Motor neuron (in vitro differentiated cells): ENCODE data around the gene PRKD2. TPM values are rescaled to one million over a fixed set of nuclear protein-coding genes. Genes with fewer than 3 reads are reported as not detected.
A peak's percentile ranks its signal among the peaks of the same experiment; 100 is the strongest.

ENCODE experiments used
- ATAC-seq, 8 experiments: fragments of 200-7000 bp; cut with Tn5 transposase; replicated peaks in 6 of 8; 2 replicates each; pipeline ENCODE4 v1.8.0; 2021; ENCODE audit warnings: mild to moderate bottlenecking in 8 of 8, moderate library complexity in 8 of 8
- H3K27ac ChIP-seq, 2 donors: fragments of 250-450 bp; sonication (Bioruptor Pico); 2 replicates each; pipeline ENCODE4 v1.9.0; 2021; ENCODE audit warnings: antibody characterized with exemption in 2 of 2, mild to moderate bottlenecking in 2 of 2, moderate library complexity in 1 of 2
- H3K4me1 ChIP-seq, 2 donors: fragments of 250-450 bp; sonication (Bioruptor Pico); replicated peaks in 1 of 2; 2 replicates each; pipeline ENCODE4 v1.6.1; 2021; ENCODE audit warnings: antibody characterized with exemption in 2 of 2, mild to moderate bottlenecking in 2 of 2, moderate library complexity in 1 of 2
- H3K4me3 ChIP-seq, 5 donors: fragments of 250-450 bp; sonication (Bioruptor Pico); 2 replicates each; pipeline ENCODE4 v1.9.0; 2021; ENCODE audit warnings: antibody characterized with exemption in 5 of 5, mild to moderate bottlenecking in 5 of 5, moderate library complexity in 4 of 5
- WGBS, 10 experiments: fragments of 450-650 bp; shearing (Covaris generic); methylation state at CpG; one replicate each; pipeline ENCODE4 v1.0.0; 2022; 5-methylcytosine and 5-hydroxymethylcytosine counted together
- in situ Hi-C, 9 experiments: fragments of 400-800 bp; cut with MboI; loops; one replicate each; pipeline ENCODE4 v1.15.0; 2021; ENCODE audit warnings: low sequenced_read_pairs in 9 of 9, low pct_unique_long_range_greater_than_20kb in 2 of 9; ENCODE audit not compliant: unreplicated experiment in 9 of 9
- total RNA-seq, 8 experiments: library from RNA; unstranded; fragments of 300-600 nt; gene quantifications; 2 replicates each; pipeline versions ENCODE4 v1.2.3 to v1.2.4, GENCODE V29; 2022

The PRKD2 gene
- total RNA-seq, 8 experiments from 2014 or later: 6.5 to 33.2 (median 12.7) TPM

GRCh38 chr19:46736531-46737297, 19.8 kb upstream of the PRKD2 start:
- H3K4me1 ChIP-seq: no peaks in the 10 kb centered on the region
- no peak overlapping the region for H3K4me3 ChIP-seq
- H3K27ac ChIP-seq: no peak overlapping the region
- in situ Hi-C loops: no loop called here
- 51 to 100% (median 80%) methylated on average over 1 to 8 of the region's 22 CpGs; no CpG with 5 or more reads in 1 of the 10 experiments for WGBS, 10 experiments
- ATAC-seq: peak in 6 of 8 experiments; percentile 24 to 86 (median 67)

DNA sequence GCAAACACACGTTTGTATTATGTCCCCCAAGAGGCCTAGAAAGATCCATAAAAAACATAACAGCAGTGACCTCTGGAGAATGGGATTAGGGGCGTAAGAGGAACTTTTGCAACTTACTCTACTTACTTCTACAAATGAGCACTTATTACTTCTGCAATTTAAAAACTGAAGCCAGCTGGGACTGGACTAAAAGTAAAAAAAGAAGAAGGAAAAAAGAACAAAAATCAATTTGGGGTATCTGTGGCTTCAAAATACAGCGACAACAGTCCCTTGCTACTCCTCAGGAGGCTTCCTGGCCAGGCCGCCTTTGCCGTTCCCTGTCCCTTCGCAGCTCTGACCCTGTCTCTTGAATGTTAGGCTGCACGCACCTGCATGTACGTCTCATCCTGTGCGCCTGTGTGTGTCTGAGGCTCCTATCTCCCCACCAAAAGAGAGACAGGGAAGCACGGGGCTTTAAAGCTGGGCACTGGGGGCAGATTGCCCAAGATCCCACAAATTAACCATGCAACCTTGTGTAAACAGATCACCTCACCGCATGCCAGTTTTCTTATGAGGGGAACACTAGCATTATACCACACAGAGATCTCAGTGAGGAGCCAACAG, 16.9 kb upstream of the PRKD2 start:
- in situ Hi-C loops: no loop called here
- no peak overlapping the region for H3K4me3 ChIP-seq
- H3K27ac ChIP-seq: no peak overlapping the region
- H3K4me1 ChIP-seq: no peaks in the 10 kb centered on the region
- 76 to 100% (median 91%) methylated on average over 1 to 10 of the region's 11 CpGs; no CpG with 5 or more reads in 1 of the 10 experiments for WGBS, 10 experiments
- no peak for ATAC-seq

DNA sequence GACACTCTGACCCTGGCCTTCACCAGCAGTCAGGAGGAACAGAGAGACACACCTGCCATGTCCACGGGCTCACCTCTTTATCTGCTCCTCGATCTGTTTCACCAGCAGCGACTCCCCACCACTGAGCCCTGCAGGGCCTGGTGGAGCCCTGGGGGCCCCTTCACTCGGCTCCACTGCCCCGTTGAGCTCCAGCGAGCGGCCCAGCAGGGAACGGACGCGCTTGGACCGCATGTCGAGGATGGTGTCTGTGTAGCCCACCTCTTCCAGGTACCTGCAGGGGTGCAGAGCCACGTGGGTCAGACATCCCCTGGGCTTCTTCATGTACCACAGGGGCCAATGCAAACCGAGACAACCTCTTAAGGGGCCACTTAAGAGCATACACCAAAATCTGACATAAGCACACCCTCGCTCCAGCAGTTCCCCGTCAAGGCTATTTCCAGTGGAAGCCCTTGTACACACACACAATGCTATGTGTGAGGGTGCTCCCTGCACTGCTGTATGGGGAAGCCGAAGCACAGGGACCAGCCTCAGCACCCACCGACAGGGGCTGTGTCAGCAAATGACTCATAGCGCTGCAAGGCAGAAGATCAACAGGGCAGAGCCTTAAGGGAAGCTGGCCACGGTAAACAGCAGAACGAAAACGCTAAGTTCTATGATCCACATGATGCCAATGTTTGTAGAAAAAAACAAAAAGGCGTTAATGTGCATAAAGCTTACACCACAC, 16.2 kb upstream of the PRKD2 start:
- H3K4me1 ChIP-seq: no peaks in the 10 kb centered on the region
- in situ Hi-C loops: no loop called here
- ATAC-seq: no peak
- no peak overlapping the region for H3K27ac ChIP-seq
- no peak overlapping the region for H3K4me3 ChIP-seq
- 62 to 98% (median 82%) methylated on average over 2 to 9 of the region's 23 CpGs; no CpG with 5 or more reads in 3 of the 10 experiments for WGBS, 10 experiments

DNA sequence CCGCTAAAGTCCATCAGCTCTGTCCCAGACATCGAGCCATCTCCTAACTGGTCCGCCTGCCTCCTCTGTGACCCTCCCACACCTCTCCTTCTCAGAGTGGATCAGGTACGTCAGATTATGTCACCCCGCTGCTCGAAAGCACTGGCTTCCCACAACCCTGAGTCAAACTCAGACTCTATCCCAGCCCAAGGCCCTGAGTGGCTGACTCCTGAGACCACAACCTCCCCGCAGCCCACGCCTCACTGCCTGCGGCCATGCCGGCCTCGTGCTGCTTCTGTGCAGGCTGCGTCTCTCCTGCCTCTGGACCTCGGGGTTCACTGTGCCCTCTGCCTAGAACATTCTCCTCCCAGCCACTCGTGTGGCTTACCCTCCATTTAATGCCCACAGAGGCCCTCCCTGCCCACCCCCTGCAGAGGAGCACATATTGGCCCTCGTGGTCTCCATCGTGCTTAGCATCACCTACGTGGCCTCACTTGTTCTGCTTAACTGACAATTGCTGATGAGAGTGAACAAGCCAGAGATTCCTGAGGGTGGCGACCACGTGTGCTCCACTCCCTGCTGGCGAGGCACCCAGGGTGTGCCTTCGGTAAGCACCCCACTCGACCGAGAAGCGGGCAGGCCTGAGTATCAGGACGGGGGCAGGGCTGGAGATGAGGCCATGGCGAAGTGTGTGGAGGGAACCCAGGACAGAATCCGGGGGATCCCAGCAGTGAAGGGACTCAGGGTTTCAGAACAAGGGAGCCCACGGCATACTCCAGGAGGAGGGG, 15.4 kb upstream of the PRKD2 start:
- Histone ChIP-seq H3K4me3 (no peak overlapping the region), H3K4me1 (peaks cover 0 to under 1% of the 10 kb centered on the region in 2 donors), H3K27ac (no peak overlapping the region)
- in situ Hi-C loops: no loop called here
- 67 to 100% (median 98%) methylated on average over 1 to 6 of the region's 28 CpGs; no CpG with 5 or more reads in 4 of the 10 experiments for WGBS, 10 experiments
- no peak for ATAC-seq

GRCh38 chr19:46731584-46731983, 14.7 kb upstream of the PRKD2 start:
- in situ Hi-C loops: no loop called here
- WGBS, 10 experiments: 60 to 100% (median 90%) methylated on average over 1 to 14 of the region's 14 CpGs; no CpG with 5 or more reads in 5 of the 10 experiments
- ATAC-seq: no peak
- Histone ChIP-seq H3K4me1 (peaks cover 0 to 8% of the 10 kb centered on the region in 2 donors), H3K4me3 (no peak overlapping the region), H3K27ac (no peak overlapping the region)

GRCh38 chr19:46731007-46731501, 14.1 kb upstream of the PRKD2 start:
- Histone ChIP-seq H3K4me3 (no peak overlapping the region), H3K27ac (no peak overlapping the region), H3K4me1 (peaks cover 0 to 9% of the 10 kb centered on the region in 2 donors)
- peak in 2 of 8 experiments; percentile 85 to 86 for ATAC-seq
- WGBS, 10 experiments: 20 to 100% (median 96%) methylated on average over 1 to 5 of the region's 14 CpGs; no CpG with 5 or more reads in 3 of the 10 experiments
- in situ Hi-C loops: no loop called here

- in situ Hi-C loops: no loop called here
- WGBS, 10 experiments: 94 to 100% (median 99%) methylated on average over 1 to 6 of the region's 14 CpGs; no CpG with 5 or more reads in 6 of the 10 experiments
- peak in 2 of 8 experiments; percentile 4 to 6 for ATAC-seq
- Histone ChIP-seq H3K27ac (no peak overlapping the region), H3K4me1 (peaks cover 0 to 9% of the 10 kb centered on the region in 2 donors), H3K4me3 (no peak overlapping the region)
Observed at GRCh38 chr19:46730595-46730994, 13.7 kb upstream of the PRKD2 start.

- no peak for ATAC-seq
- in situ Hi-C loops: no loop called here
- no peak overlapping the region for H3K27ac ChIP-seq
Observed at GRCh38 chr19:46730187-46730586, 13.3 kb upstream of the PRKD2 start.

GRCh38 chr19:46729696-46730095, 12.8 kb upstream of the PRKD2 start:
- no peak for ATAC-seq
- in situ Hi-C loops: no loop called here
- Histone ChIP-seq H3K4me1 (peaks cover 0 to 9% of the 10 kb centered on the region in 2 donors), H3K4me3 (no peak overlapping the region), H3K27ac (no peak overlapping the region)
- WGBS, 10 experiments: 80 to 100% methylated on average over 1 to 2 of the region's 7 CpGs; no CpG with 5 or more reads in 8 of the 10 experiments

More at GRCh38 chr19:46730187-46730586, 13.3 kb upstream of the PRKD2 start:
- H3K4me3 ChIP-seq: no peak overlapping the region
- 100% methylated on average over 1 to 3 of the region's 9 CpGs; no CpG with 5 or more reads in 5 of the 10 experiments for WGBS, 10 experiments
- peaks cover 0 to 9% of the 10 kb centered on the region in 2 donors for H3K4me1 ChIP-seq

DNA sequence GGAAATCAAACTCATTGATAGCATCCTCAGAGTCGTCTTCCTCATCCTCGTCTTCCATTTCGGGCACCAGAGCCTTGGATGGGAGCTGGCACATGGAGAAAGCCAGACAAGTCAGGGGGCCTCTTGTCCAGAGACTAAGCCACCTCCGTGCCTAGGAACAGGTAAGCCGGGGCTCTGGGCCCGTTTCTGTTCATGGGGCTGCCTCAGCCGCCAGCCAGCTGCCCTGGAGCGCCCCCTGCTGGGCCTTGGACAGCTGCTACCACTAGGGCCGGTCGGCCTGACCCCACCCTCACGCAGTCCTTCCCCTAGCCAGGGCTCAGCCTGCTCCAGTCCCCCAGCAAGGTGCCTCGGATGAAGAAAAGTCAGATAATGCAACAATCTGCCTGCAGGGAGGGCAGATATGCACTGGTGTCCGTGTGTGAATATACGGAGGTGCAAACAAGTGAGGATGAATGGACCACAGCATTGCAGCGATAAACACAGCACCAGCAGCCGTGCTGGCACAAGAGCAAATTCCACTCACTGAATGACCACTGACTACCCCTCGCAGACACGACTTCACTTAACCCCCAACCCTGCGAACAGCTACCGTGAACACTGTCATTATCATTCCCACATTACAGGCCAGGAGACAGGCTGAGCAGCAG, 11.9 kb upstream of the PRKD2 start:
- WGBS, 10 experiments: 43 to 90% (median 60%) methylated on average over 1 to 7 of the region's 20 CpGs; no CpG with 5 or more reads in 3 of the 10 experiments
- in situ Hi-C loops: no loop called here
- peaks cover 0 to 9% of the 10 kb centered on the region in 2 donors for H3K4me1 ChIP-seq
- no peak overlapping the region for H3K27ac ChIP-seq
- H3K4me3 ChIP-seq: no peak overlapping the region
- ATAC-seq: peak; percentile 49 to 92 (median 69)

DNA sequence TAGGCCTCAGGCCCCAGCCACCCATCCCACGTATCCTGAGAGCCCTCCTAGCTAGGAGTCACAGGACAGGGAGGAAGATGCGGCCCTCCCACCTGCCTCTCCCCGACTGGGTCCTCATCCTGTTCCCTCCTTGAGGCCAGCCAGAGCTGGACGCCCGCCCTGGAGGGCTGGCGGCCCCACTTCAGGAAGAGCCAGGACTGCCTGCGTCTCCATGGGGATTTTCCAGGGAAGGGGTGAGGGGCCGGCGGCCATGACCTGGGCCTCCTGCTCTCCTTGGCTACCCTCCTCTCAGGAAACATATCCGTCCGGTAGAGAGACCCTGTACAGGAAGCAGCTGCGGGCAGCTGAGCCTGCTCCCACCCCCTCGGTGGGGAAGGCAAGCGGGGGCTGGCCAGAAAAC, 11.3 kb upstream of the PRKD2 start:
- H3K4me3 ChIP-seq: no peak overlapping the region
- in situ Hi-C loops: no loop called here
- peak in 1 of 8 experiments; percentile 1 for ATAC-seq
- 100% methylated on average over 2 of the region's 14 CpGs; no CpG with 5 or more reads in 9 of the 10 experiments for WGBS, 10 experiments
- no peak overlapping the region for H3K27ac ChIP-seq
- H3K4me1 ChIP-seq: peaks cover 0 to 9% of the 10 kb centered on the region in 2 donors

DNA sequence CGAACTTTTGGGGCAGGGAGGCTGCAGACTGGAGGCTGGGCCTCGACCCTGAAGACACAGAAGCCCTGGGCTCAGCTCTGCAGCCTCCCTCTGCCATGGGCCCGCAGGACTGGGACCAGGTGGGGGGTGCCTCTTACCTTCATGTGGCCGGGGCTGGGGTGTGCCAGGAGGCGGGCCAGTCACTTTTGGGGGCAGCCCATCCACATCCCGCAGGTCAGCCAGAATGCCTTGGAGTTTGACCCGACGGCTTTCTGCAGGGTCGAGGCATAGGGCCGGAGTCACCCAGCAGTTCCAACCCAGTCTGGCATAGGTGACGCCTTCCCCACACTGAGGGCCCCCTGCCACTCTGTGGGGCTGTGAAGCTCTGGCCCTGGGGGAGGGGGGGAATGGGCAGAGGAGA, 10.8 kb upstream of the PRKD2 start:
- ATAC-seq: no peak
- 80 to 98% methylated on average over 3 to 6 of the region's 11 CpGs; no CpG with 5 or more reads in 8 of the 10 experiments for WGBS, 10 experiments
- in situ Hi-C loops: no loop called here
- H3K4me3 ChIP-seq: no peak overlapping the region
- peaks cover 0 to 9% of the 10 kb centered on the region in 2 donors for H3K4me1 ChIP-seq
- no peak overlapping the region for H3K27ac ChIP-seq
